Activated CD8-positive, alpha-beta memory T cell treated with anti-CD3 and anti-CD28 coated beads, Interleukin-2, amount 50 U/mL, for 24 hours (primary cell): ENCODE measurements around the gene COL7A1.

ENCODE experiments used
- DNase-seq: peaks from one replicate; pipeline ENCODE4 v3.0.0-alpha.2; 2020; ENCODE audit errors: extremely low read depth

The COL7A1 gene

GRCh38 chr3:48591886-48592518, 3.1 kb downstream of the COL7A1 start:
- DNase-seq = no peak

- DNase-seq = no peak
Measured at GRCh38 chr3:48591436-48591835, 3.7 kb downstream of the COL7A1 start.

- DNase-seq = no peak
Measured at GRCh38 chr3:48588230-48588629, 6.9 kb downstream of the COL7A1 start.

GRCh38 chr3:48587686-48588085, 7.4 kb downstream of the COL7A1 start:
- no peak for DNase-seq

GRCh38 chr3:48585411-48585810, 9.7 kb downstream of the COL7A1 start:
- no peak for DNase-seq

- no peak for DNase-seq
Measured at GRCh38 chr3:48584836-48585235, 10.3 kb downstream of the COL7A1 start.

GRCh38 chr3:48581621-48582481, 13.3 kb downstream of the COL7A1 start:
- DNase-seq = no peak

GRCh38 chr3:48576647-48577046, 18.5 kb downstream of the COL7A1 start:
- DNase-seq = no peak

GRCh38 chr3:48575366-48575765, 19.8 kb downstream of the COL7A1 start:
- DNase-seq = no peak

- no peak for DNase-seq
Measured at GRCh38 chr3:48573973-48574585, 21.1 kb downstream of the COL7A1 start.

- no peak for DNase-seq
Measured at GRCh38 chr3:48572517-48572916, 22.6 kb downstream of the COL7A1 start.

- no peak for DNase-seq
Measured at GRCh38 chr3:48571938-48572337, 23.2 kb downstream of the COL7A1 start.

GRCh38 chr3:48569808-48570450, 25.2 kb downstream of the COL7A1 start:
- no peak for DNase-seq

GRCh38 chr3:48569400-48569799, 25.7 kb downstream of the COL7A1 start:
- DNase-seq = no peak

- no peak for DNase-seq
Measured at GRCh38 chr3:48568476-48568875, 26.7 kb downstream of the COL7A1 start.

GRCh38 chr3:48567500-48567899, 27.6 kb downstream of the COL7A1 start:
- no peak for DNase-seq

- DNase-seq = no peak
Measured at GRCh38 chr3:48567090-48567489, 28.0 kb downstream of the COL7A1 start.

- no peak for DNase-seq
Measured at GRCh38 chr3:48566401-48566760, 28.7 kb downstream of the COL7A1 start.

- no peak for DNase-seq
Measured at GRCh38 chr3:48565591-48566400, 29.3 kb downstream of the COL7A1 start.

GRCh38 chr3:48565186-48565585, 29.9 kb downstream of the COL7A1 start:
- no peak for DNase-seq

GRCh38 chr3:48564667-48565066, 30.5 kb downstream of the COL7A1 start:
- DNase-seq = no peak

GRCh38 chr3:48564022-48564421, 31.1 kb downstream of the COL7A1 start:
- no peak for DNase-seq
